ENCODE measurements around the gene CEP78.

Gene CEP78

DNA sequence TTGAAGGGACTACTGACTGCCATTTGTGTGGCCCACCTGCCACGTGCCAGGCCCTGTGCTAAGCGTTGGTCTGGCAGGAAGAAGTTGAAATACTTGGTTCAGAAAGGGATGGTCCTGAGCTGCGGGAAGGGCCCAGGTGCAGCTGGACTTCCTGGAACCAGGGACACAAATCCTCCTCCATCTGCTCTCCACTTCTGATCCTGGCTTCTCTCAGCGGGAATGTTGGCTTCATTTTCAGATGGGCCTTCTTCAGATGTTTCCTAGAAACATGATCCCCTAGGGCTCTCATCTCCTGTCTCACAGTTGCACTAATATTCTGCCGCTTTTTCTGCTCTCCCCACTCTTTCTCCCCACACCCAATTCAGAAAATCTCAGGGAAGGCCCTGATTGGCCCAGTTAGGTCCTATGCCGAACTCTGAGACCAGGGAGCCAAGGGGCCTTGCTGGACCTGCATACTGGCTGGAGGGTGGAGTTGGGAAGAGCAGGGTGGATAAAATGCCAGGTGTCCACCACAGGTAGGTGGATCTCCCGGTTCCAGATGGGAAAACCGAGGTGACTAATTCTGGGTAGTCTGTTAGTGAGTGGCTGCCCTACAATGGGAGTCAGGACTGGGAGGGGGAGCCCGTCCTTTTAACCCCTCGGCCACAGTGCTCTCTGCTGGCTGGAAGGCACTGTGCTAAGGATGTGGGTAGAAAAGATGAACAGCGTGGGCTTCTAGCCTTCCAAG lies 80.5 kb downstream of the CEP78 start:
- no peak for DNase-seq (ENCODE audit: insufficient read length)
- FAIRE-seq, result no peak
- TF ChIP-seq POLR2AphosphoS5 (IDR thresholded peaks at IDR 0.05; ENCODE audit: low read depth, low read length) (no peak), POLR2A (IDR thresholded peaks at IDR 0.05; ENCODE audit: low read depth, low read length) (no peak), TAF1 (IDR thresholded peaks at IDR 0.05; ENCODE audit: borderline replicate concordance, low read depth, low read length) (no peak)

DNA sequence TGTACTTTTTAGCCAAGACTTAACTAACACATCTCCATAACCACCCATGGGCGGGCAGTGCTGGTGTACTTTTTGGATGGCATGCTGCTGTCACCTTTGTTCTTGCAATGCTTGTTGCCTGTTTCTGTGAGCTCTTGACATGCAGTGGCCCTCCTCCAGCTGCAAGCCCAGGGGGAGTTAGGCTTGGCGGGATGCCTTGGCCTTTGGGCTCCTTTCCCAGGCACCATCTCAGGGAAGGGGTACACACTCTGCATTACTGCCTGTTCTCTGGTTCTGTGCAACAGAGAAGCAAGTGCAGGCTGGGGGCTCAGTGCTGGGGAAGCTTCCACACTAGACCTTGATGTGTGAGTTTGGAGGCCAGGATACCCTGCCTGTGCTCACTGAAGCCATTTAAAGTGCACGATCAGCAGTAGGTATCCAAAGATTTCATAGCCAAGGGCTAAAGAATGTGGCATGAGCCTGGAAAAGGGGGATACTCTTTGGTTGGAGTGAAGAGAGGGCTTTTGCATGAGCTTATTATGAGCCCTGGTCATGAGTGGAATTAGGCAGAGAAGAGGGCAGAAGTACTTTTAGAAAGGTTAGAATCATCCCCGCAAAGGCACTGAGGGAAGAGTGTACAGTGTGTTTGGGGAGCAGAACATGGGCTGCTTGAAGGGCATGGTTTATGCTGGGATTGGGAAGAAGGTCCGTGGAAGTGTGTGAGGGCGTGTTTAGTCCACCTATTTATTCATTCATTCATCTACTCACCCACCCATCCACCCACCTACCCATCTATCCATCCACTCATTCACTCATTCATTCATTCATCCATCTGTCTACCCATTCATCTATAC lies 83.5 kb downstream of the CEP78 start:
- no peak for TF ChIP-seq POLR2AphosphoS5 (IDR thresholded peaks at IDR 0.05; ENCODE audit: low read depth, low read length)
- TF ChIP-seq POLR2A (IDR thresholded peaks at IDR 0.05; ENCODE audit: low read depth, low read length), result no peak
- no peak for TF ChIP-seq TAF1 (IDR thresholded peaks at IDR 0.05; ENCODE audit: borderline replicate concordance, low read depth, low read length)
- DNase-seq (ENCODE audit: insufficient read length) (no peak), FAIRE-seq (no peak)

DNA sequence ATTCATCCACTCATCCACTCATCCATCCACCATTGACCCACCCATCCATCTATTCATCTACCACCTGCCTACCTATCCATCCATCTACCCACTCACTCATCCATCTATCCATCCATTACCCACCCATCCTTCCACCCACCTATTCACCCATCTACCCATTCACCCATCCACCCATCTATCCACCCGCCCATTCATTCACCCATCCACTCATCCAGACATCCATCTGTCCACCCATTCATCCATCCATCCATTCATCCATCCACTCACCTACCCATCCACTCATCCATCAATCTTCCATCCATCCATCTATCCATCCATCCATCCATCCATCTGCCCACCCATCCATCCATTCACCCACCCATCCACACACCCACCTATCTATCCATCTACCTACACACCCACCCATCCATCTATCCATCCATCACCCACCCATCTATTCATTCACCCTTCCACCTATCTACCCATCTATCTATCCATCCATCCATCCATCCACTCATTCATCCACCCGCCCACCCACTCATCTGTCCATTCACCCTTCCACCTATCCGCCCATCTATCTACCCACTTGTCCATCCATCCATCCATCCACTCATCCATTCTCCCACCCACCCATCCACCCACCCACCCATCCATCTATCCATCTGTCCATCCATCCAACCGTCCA lies 84.3 kb downstream of the CEP78 start:
- DNase-seq (ENCODE audit: insufficient read length) (no peak), FAIRE-seq (no peak)
- no peak for TF ChIP-seq POLR2A (IDR thresholded peaks at IDR 0.05; ENCODE audit: low read depth, low read length)
- no peak for TF ChIP-seq TAF1 (IDR thresholded peaks at IDR 0.05; ENCODE audit: borderline replicate concordance, low read depth, low read length)
- no peak for TF ChIP-seq POLR2AphosphoS5 (IDR thresholded peaks at IDR 0.05; ENCODE audit: low read depth, low read length)

DNA sequence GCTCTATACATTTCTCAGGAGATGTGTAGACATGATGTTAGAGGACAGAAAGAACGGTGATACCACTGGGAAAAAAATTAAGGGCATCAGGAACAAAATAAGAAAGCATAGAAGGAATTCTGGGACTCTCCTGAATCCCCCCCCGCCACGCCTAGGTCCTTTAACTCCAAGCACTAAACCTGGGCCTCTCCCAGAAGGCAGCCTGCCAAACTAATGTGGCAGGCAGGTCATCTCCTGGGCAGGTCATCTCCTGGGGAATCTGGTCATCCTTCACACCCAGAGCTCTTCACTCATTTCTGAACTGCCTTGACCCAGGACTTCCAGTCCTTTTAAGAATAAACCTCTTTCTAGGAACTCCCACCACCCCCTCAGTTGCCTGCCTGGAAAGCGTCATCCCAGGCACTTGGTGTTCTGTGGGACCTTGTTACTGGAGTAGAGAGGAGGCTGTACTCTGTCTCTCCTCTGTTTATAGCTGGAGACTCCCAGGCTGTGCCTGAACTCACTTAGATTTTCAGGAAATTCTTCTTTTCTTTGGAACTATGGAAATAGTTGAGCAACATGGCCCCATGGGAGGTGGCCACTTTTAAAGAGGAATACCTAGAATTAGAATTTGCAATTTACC lies 85.1 kb downstream of the CEP78 start:
- FAIRE-seq (no peak), DNase-seq (ENCODE audit: insufficient read length) (no peak)
- TF ChIP-seq POLR2A (IDR thresholded peaks at IDR 0.05; ENCODE audit: low read depth, low read length), result no peak
- TF ChIP-seq POLR2AphosphoS5 (IDR thresholded peaks at IDR 0.05; ENCODE audit: low read depth, low read length), result no peak
- TF ChIP-seq TAF1 (IDR thresholded peaks at IDR 0.05; ENCODE audit: borderline replicate concordance, low read depth, low read length), result no peak

DNA sequence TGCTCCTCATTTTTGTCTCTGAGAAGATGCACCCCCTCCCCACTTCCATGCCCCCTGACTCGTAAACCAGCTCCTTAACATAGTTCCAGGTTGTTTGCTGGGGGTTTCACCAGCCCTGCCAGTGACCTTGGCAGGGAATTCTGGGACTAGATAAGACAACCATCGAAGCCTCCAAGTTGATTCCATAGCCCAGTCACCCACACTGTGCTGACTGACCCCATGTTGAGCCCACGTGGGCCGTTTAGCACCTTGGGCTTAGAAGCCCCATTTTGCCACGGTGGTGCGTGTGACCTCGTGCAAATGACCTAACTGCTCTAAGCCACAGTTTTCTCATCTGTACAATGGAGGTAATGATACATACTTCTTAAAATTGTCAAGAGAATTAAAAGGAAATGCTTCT lies 85.6 kb downstream of the CEP78 start:
- no peak for FAIRE-seq
- TF ChIP-seq POLR2AphosphoS5 (IDR thresholded peaks at IDR 0.05; ENCODE audit: low read depth, low read length) (no peak), POLR2A (IDR thresholded peaks at IDR 0.05; ENCODE audit: low read depth, low read length) (no peak), TAF1 (IDR thresholded peaks at IDR 0.05; ENCODE audit: borderline replicate concordance, low read depth, low read length) (no peak)
- DNase-seq (ENCODE audit: insufficient read length), result no peak

DNA sequence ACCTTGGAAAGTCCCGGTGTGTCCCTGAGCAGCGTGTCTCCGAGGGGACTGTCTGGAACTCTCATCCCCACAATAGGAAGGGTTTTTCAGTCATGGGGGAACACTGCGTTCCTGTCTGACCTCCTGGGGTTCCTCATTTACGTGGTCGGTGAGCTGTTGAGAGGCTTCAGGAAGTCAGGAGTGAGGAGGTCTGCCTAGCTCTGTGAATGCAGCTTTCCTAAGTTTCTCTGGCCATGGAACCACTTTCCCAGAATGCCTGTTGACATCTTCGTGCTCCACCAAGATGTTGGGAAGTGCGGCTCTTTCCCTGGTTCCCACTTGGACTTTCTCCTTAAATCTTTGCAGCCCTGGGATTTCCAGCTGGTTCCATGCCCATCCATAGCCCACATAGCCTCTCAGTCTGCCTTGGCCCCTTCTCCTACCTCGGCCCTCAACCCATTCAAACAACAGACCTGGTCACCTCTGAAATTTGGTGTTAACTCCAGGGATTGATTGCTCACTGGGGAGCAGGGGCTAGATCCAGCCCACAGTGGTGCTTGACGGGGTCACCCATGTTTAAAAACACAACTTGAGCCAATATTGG lies 88.3 kb downstream of the CEP78 start:
- no peak for TF ChIP-seq POLR2A (IDR thresholded peaks at IDR 0.05; ENCODE audit: low read depth, low read length)
- no peak for TF ChIP-seq POLR2AphosphoS5 (IDR thresholded peaks at IDR 0.05; ENCODE audit: low read depth, low read length)
- no peak for TF ChIP-seq TAF1 (IDR thresholded peaks at IDR 0.05; ENCODE audit: borderline replicate concordance, low read depth, low read length)
- no peak for FAIRE-seq

DNA sequence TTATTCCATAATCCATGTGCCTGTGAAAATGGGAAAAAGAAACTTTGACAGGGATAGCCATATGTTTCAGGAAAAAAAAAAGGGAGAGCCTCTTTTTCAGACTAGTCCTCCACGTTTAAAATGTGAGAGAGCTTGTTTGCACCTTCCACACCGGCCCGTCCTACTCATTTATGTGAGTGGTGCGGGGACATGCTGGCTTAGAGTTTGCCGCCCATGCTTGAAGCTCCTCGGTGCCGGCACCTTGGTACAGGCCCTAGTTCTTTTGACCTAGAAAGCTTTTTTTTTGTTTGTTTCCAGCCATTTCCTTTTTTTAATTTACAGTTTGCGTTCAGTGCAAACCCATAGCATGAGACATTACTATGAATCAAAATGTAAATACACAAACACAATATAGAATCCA lies 88.8 kb downstream of the CEP78 start:
- DNase-seq (ENCODE audit: insufficient read length) (no peak), FAIRE-seq (no peak)
- TF ChIP-seq TAF1 (IDR thresholded peaks at IDR 0.05; ENCODE audit: borderline replicate concordance, low read depth, low read length) (no peak), POLR2A (IDR thresholded peaks at IDR 0.05; ENCODE audit: low read depth, low read length) (no peak), POLR2AphosphoS5 (IDR thresholded peaks at IDR 0.05; ENCODE audit: low read depth, low read length) (no peak)

More for the DNA sequence above, 88.3 kb downstream of the CEP78 start:
- no peak for DNase-seq (ENCODE audit: insufficient read length)

DNA sequence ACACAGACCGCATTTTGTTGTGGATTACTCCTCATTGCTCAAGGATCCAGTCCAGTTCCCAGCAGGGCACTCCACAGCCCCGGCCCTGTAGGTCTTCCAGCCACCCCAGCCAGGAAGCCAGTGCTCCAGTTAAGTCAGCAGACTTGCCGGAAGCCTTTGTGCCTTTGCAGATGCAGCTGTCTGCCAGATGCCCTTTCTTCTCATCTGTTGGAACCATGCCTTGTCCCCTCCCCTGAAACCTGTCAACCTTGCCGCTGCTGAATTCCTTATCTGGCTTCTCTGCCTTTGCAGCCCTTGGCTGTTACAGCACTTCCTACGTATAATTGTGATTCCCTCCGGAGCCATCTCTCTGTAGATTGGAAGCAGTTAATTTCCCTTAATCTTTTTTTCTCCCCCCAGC lies 89.5 kb downstream of the CEP78 start:
- FAIRE-seq, result no peak
- no peak for TF ChIP-seq TAF1 (IDR thresholded peaks at IDR 0.05; ENCODE audit: borderline replicate concordance, low read depth, low read length)
- TF ChIP-seq POLR2AphosphoS5 (IDR thresholded peaks at IDR 0.05; ENCODE audit: low read depth, low read length), result no peak
- no peak for TF ChIP-seq POLR2A (IDR thresholded peaks at IDR 0.05; ENCODE audit: low read depth, low read length)
- no peak for DNase-seq (ENCODE audit: insufficient read length)

DNA sequence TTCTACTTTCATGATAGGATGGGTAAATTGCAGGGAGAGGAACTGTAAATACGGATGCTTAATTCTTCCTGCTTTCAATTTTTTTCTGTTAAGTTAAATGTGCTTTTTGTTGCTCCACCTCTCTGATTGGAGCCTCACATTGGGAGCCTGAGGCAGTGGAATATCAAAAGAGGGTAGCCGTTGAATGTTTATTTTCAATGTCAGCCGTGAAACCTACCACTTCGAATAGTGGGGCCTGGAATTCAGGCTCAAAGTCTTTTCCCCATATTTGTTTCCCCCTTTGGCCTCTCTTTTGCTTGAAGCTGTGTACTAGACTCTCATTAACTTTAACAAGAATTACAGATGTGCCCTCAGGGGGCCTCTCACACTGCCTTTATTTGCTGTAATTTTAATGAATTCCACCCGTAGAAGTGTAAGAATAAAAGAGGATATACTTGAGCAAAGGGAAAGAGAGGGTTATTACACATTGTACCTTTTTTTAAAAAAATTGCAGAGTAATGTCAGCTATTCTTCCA lies 90.0 kb downstream of the CEP78 start:
- TF ChIP-seq POLR2AphosphoS5 (IDR thresholded peaks at IDR 0.05; ENCODE audit: low read depth, low read length) (no peak), TAF1 (IDR thresholded peaks at IDR 0.05; ENCODE audit: borderline replicate concordance, low read depth, low read length) (no peak), POLR2A (IDR thresholded peaks at IDR 0.05; ENCODE audit: low read depth, low read length) (no peak)
- DNase-seq (ENCODE audit: insufficient read length) (no peak), FAIRE-seq (no peak)

DNA sequence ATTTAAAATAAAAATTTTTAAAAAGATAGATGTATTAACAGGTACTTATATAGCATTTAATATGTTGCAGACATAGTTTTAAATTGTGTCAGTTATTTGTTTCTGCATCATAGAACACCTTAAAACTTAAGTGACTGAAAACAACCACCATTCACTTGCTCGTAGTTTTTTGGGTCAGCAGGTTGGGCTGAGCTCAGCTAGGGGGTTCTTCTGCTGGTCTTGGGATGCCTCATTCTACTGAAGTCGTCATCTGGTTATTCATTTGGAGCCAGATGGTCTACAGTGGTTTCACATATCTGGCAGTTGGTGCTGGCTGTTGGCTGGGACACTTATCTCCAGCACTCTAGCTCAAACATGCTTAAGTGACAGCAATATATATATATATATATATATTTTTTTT lies 90.7 kb downstream of the CEP78 start:
- FAIRE-seq (no peak), DNase-seq (ENCODE audit: insufficient read length) (no peak)
- no peak for TF ChIP-seq POLR2AphosphoS5 (IDR thresholded peaks at IDR 0.05; ENCODE audit: low read depth, low read length)
- no peak for TF ChIP-seq POLR2A (IDR thresholded peaks at IDR 0.05; ENCODE audit: low read depth, low read length)
- TF ChIP-seq TAF1 (IDR thresholded peaks at IDR 0.05; ENCODE audit: borderline replicate concordance, low read depth, low read length), result no peak
